ENCODE results near the gene ANLN.

DNA sequence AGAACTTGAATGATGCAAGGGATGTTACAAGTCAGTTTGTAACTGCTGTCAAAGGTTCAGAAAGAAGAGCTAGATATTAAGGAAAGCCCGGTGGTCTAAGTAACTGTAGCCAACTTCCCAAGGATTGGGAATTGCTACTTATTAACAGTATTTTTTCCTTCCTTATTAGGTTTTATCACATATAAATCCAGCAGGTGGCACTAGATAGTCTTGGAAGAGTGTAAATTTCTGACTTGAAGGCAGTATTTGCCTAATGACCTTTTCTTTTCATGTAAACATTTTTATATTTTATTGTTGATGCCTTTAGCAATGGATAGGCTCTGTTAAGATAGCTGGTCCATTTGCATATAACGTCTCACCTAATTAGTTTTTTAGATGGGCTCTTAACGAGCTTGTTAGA, 51.2 kb downstream of the ANLN start:
- TF ChIP-seq, protein P1, sequence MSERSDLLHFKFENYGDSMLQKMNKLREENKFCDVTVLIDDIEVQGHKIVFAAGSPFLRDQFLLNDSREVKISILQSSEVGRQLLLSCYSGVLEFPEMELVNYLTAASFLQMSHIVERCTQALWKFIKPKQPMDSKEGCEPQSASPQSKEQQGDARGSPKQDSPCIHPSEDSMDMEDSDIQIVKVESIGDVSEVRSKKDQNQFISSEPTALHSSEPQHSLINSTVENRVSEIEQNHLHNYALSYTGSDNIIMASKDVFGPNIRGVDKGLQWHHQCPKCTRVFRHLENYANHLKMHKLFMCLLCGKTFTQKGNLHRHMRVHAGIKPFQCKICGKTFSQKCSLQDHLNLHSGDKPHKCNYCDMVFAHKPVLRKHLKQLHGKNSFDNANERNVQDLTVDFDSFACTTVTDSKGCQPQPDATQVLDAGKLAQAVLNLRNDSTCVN (CRISPR knock-in tag; IDR thresholded peaks at IDR 0.05), result no peak
- no peak for TF ChIP-seq SMARCC2 (IDR thresholded peaks at IDR 0.05; ENCODE audit: low read depth)
- TF ChIP-seq ZNF3 (CRISPR knock-in tag; IDR thresholded peaks at IDR 0.05), result no peak
- TF ChIP-seq ZNF146 (CRISPR knock-in tag; IDR thresholded peaks at IDR 0.05; ENCODE audit: unreplicated experiment), result no peak
- TF ChIP-seq, protein P2, sequence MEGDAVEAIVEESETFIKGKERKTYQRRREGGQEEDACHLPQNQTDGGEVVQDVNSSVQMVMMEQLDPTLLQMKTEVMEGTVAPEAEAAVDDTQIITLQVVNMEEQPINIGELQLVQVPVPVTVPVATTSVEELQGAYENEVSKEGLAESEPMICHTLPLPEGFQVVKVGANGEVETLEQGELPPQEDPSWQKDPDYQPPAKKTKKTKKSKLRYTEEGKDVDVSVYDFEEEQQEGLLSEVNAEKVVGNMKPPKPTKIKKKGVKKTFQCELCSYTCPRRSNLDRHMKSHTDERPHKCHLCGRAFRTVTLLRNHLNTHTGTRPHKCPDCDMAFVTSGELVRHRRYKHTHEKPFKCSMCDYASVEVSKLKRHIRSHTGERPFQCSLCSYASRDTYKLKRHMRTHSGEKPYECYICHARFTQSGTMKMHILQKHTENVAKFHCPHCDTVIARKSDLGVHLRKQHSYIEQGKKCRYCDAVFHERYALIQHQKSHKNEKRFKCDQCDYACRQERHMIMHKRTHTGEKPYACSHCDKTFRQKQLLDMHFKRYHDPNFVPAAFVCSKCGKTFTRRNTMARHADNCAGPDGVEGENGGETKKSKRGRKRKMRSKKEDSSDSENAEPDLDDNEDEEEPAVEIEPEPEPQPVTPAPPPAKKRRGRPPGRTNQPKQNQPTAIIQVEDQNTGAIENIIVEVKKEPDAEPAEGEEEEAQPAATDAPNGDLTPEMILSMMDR (IDR thresholded peaks at IDR 0.05 in 2 of 3, conservative IDR thresholded peaks at IDR 0.05 in 1 of 3; ENCODE audit: insufficient read depth in 2 of 3, low read depth in 1 of 3, low read length in 3 of 3), result peak; percentile 19 to 56 (median 23); a peak in 3 of 6 replicates
